Measurements from ENCODE around the gene PCDHGA8.
"Not testable (repeated sequence)": the region's sequence is repeated elsewhere in the genome, so short reads cannot be mapped to it uniquely, and the experiment has no call there.

Gene PCDHGA8

GRCh38 chr5:141403387-141403786, 11.0 kb downstream of the PCDHGA8 start:
- DNase-seq (ENCODE audit: low read depth), result no peak

GRCh38 chr5:141407790-141408505, 15.5 kb downstream of the PCDHGA8 start, which contains the start of gene PCDHGB6:
PCDHGB6 (plus strand) TSS chr5:141408021; CDS start chr5:141408203, 182 bp downstream.
- DNase-seq (ENCODE audit: low read depth), result not testable (repeated sequence)

- DNase-seq (ENCODE audit: low read depth), result no peak
These were observed 17.3 kb downstream of the PCDHGA8 start for GRCh38 chr5:141409598-141410306.

- DNase-seq (ENCODE audit: low read depth), result no peak
These were observed 19.1 kb downstream of the PCDHGA8 start for GRCh38 chr5:141411575-141411974.

- no peak for DNase-seq (ENCODE audit: low read depth)
These were observed 20.6 kb downstream of the PCDHGA8 start, which contains the start of gene PCDHGA10 for GRCh38 chr5:141412854-141413539. PCDHGA10 (plus strand) TSS chr5:141412987; CDS start chr5:141413176, 189 bp downstream.

GRCh38 chr5:141413540-141414069, 21.2 kb downstream of the PCDHGA8 start:
- DNase-seq (ENCODE audit: low read depth), result no peak

- not testable (repeated sequence) for DNase-seq (ENCODE audit: low read depth)
These were observed 22.3 kb downstream of the PCDHGA8 start for GRCh38 chr5:141414548-141415274.

- DNase-seq (ENCODE audit: low read depth), result not testable (repeated sequence)
These were observed 22.8 kb downstream of the PCDHGA8 start for GRCh38 chr5:141415275-141415618.

GRCh38 chr5:141417494-141418172, 25.2 kb downstream of the PCDHGA8 start, which contains the start of gene PCDHGB7:
PCDHGB7 (plus strand) TSS chr5:141417677; CDS start chr5:141417860, 183 bp downstream.
- DNase-seq (ENCODE audit: low read depth), result not testable (repeated sequence)

- no peak for DNase-seq (ENCODE audit: low read depth)
These were observed 26.8 kb downstream of the PCDHGA8 start for GRCh38 chr5:141419074-141419880.

- no peak for DNase-seq (ENCODE audit: low read depth)
These were observed 28.5 kb downstream of the PCDHGA8 start, which contains the start of gene PCDHGA11 for GRCh38 chr5:141420855-141421488. PCDHGA11 (plus strand) TSS chr5:141421051; CDS start chr5:141421228, 177 bp downstream.

- no peak for DNase-seq (ENCODE audit: low read depth)
These were observed 29.0 kb downstream of the PCDHGA8 start for GRCh38 chr5:141421489-141421855.

GRCh38 chr5:141422742-141423291, 30.4 kb downstream of the PCDHGA8 start:
- no peak for DNase-seq (ENCODE audit: low read depth)

- DNase-seq (ENCODE audit: low read depth), result no peak
These were observed 35.5 kb downstream of the PCDHGA8 start for GRCh38 chr5:141427783-141428426.

GRCh38 chr5:141430332-141431113, 38.1 kb downstream of the PCDHGA8 start, which contains the start of gene PCDHGA12:
PCDHGA12 (plus strand) TSS chr5:141430507; CDS start chr5:141430760, 253 bp downstream.
- peak; percentile 64 for DNase-seq (ENCODE audit: low read depth)

- no peak for DNase-seq (ENCODE audit: low read depth)
These were observed 38.9 kb downstream of the PCDHGA8 start for GRCh38 chr5:141431286-141431685.

- DNase-seq (ENCODE audit: low read depth), result not testable (repeated sequence)
These were observed 39.9 kb downstream of the PCDHGA8 start for GRCh38 chr5:141432308-141432707.

- DNase-seq (ENCODE audit: low read depth), result not testable (repeated sequence)
These were observed 40.3 kb downstream of the PCDHGA8 start for GRCh38 chr5:141432726-141433125.

Measured in non-pigmented ciliary epithelial cell (primary cell).